HCT116 (cell line): ENCODE measurements around the gene BTN1A1. TPM values are rescaled to one million over a fixed set of nuclear protein-coding genes. Genes with fewer than 3 reads are reported as not detected.
A peak's percentile ranks its signal among the peaks of the same experiment; 100 is the strongest.

ENCODE experiments used
- ATAC-seq: fragments of 200-7000 bp; cut with Tn5 transposase; 2 replicates; pipeline ENCODE4 v1.9.1; 2020; ENCODE audit warnings: mild to moderate bottlenecking, moderate library complexity
- Bru-seq: library from RNA; stranded (reverse); fragments of 400-500 nt; gene quantifications from one replicate; lab custom pipeline; 2021; lab: Mats Ljungman, UMichigan
- BruChase-seq, 2 experiments: library from RNA; stranded (reverse); fragments of 400-500 nt; gene quantifications; one replicate each; lab custom pipeline; 2021; lab: Mats Ljungman, UMichigan
- BruUV-seq: library from RNA; stranded (reverse); fragments of 400-500 nt; replicated peaks from 2 replicates; lab custom pipeline; 2021; lab: Mats Ljungman, UMichigan
- CTCF ChIA-PET: fragments of 300-600 bp; sonication (Branson Sonifier 250); formaldehyde crosslinking; loops from one replicate; lab custom pipeline; 2021; ENCODE audit warnings: antibody characterized with exemption; lab: Charles Lee
- POLR2A ChIA-PET: fragments of 300-600, 350-600 bp; sonication (Branson Sonifier 250); formaldehyde crosslinking; loops from one replicate; lab custom pipeline; 2021; ENCODE audit warnings: antibody characterized with exemption; lab: Charles Lee
- RAD21 ChIA-PET, 2 experiments: fragments of 300-600 bp; sonication (Branson Sonifier 250); formaldehyde crosslinking; loops; one replicate each; lab custom pipeline; 2023; ENCODE audit warnings: low total read pairs in 2 of 2; ENCODE audit not compliant: uncharacterized antibody in 2 of 2, unreplicated experiment in 2 of 2, low non-redundant PET in 1 of 2; lab: Charles Lee
- DNase-seq: peaks from one replicate; pipeline ENCODE4 v3.0.0-alpha.2; 2010; ENCODE audit warnings: low read depth, low spot score
- H2AFZ ChIP-seq: fragments of 200-600 bp; shearing (Covaris generic), sonication (generic); 2 replicates; pipeline ENCODE4 v1.6.1; 2017; ENCODE audit warnings: low read depth, mixed run types, mixed read lengths, antibody characterized with exemption, low read length; ENCODE audit not compliant: poor library complexity, severe bottlenecking
- H3K27ac ChIP-seq: 2 replicates; pipeline ENCODE4 v1.5.1; 2012; ENCODE audit warnings: low read depth, low read length
- H3K27me3 ChIP-seq: fragments of 200-600 bp; sonication (generic); 2 replicates; pipeline ENCODE4 v1.6.1; 2016; ENCODE audit warnings: mixed run types, low read length, mixed read lengths; ENCODE audit not compliant: insufficient read depth
- H3K36me3 ChIP-seq, 2 experiments: fragments of 200-500 bp in 1 of 2; fragments of 200-600 bp in 1 of 2; sonication (Bioruptor generic) in 1 of 2; sonication (generic) in 1 of 2; 2 replicates each; pipeline versions ENCODE4 v1.5.1 to v1.6.1; 2014 to 2016; ENCODE audit warnings: low read length in 2 of 2, inconsistent platforms in 1 of 2, mixed read lengths in 1 of 2, mixed run types in 1 of 2; ENCODE audit not compliant: insufficient read depth in 2 of 2, control insufficient read depth in 1 of 2
- H3K4me1 ChIP-seq, 2 experiments: fragments of 200-600 bp in 1 of 2; sonication (generic) in 1 of 2; 2 replicates each; pipeline versions ENCODE4 v1.5.1 to v1.6.1; 2012 to 2017; ENCODE audit warnings: low read length in 2 of 2, inconsistent platforms in 1 of 2, mild to moderate bottlenecking in 1 of 2, mixed read lengths in 1 of 2, mixed run types in 1 of 2, moderate library complexity in 1 of 2; ENCODE audit not compliant: insufficient read depth in 2 of 2, control insufficient read depth in 1 of 2
- H3K4me2 ChIP-seq: fragments of 200-600 bp; sonication (generic); 2 replicates; pipeline ENCODE4 v1.6.1; 2017; ENCODE audit warnings: mixed run types, low read length, mixed read lengths
- H3K4me3 ChIP-seq, 2 experiments: fragments of 200-600 bp in 1 of 2; sonication (generic) in 1 of 2; replicated peaks in 1 of 2; 2 replicates each; pipeline ENCODE4 v1.5.1; 2011 to 2016; ENCODE audit warnings: low read length in 2 of 2, control low read depth in 1 of 2, low read depth in 1 of 2, mild to moderate bottlenecking in 1 of 2, mixed read lengths in 1 of 2, mixed run types in 1 of 2
- H3K79me2 ChIP-seq: fragments of 200-600 bp; sonication (generic); 2 replicates; pipeline ENCODE4 v1.6.1; 2017; ENCODE audit warnings: mild to moderate bottlenecking, mixed run types, low read length, moderate library complexity, mixed read lengths; ENCODE audit not compliant: insufficient read depth
- H3K9ac ChIP-seq: fragments of 200-600 bp; sonication (generic); 2 replicates; pipeline ENCODE4 v1.6.1; 2016; ENCODE audit warnings: low read length, mixed read lengths
- H3K9me2 ChIP-seq: fragments of 200-600 bp; sonication (generic), shearing (Covaris generic); 2 replicates; pipeline ENCODE4 v1.6.1; 2017; ENCODE audit warnings: mixed run types, mild to moderate bottlenecking, moderate library complexity; ENCODE audit not compliant: insufficient read depth
- H3K9me3 ChIP-seq, 2 experiments: fragments of 200-500 bp in 1 of 2; fragments of 200-600 bp in 1 of 2; sonication (Bioruptor generic) in 1 of 2; sonication (generic) in 1 of 2; 2 replicates each; pipeline ENCODE4 v1.6.1; 2014 to 2017; ENCODE audit warnings: low read length in 2 of 2, mixed read lengths in 2 of 2, inconsistent platforms in 1 of 2, low read depth in 1 of 2, mild to moderate bottlenecking in 1 of 2, mixed run types in 1 of 2, moderate library complexity in 1 of 2; ENCODE audit not compliant: control insufficient read depth in 1 of 2, insufficient read depth in 1 of 2
- H4K20me1 ChIP-seq: fragments of 200-600 bp; sonication (generic), shearing (Covaris generic); 2 replicates; pipeline ENCODE4 v1.6.1; 2017; ENCODE audit warnings: mixed run types, mild to moderate bottlenecking, moderate library complexity; ENCODE audit not compliant: insufficient read depth
- CBX3 ChIP-seq: IDR thresholded peaks from 2 replicates; pipeline ENCODE4 v1.6.1; 2012; ENCODE audit warnings: low read depth
- EGR1 ChIP-seq: IDR thresholded peaks from 2 replicates; pipeline ENCODE4 v1.6.1; 2012; ENCODE audit warnings: low read depth
- EZH2 ChIP-seq: fragments of 200-600 bp; sonication (generic); IDR thresholded peaks from 2 replicates; pipeline ENCODE4 v1.6.1; 2017; ENCODE audit warnings: antibody characterized with exemption, mixed run types
- EZH2phosphoT487 ChIP-seq: fragments of 200-600 bp; IDR thresholded peaks from 2 replicates; pipeline ENCODE4 v1.6.1; 2018; ENCODE audit warnings: antibody characterized with exemption, borderline replicate concordance
- FOSL1 ChIP-seq: IDR thresholded peaks from 2 replicates; pipeline ENCODE4 v1.6.1; 2012; ENCODE audit warnings: low read depth
- POLR2A ChIP-seq: IDR thresholded peaks from 2 replicates; pipeline ENCODE4 v1.7.0; 2011; ENCODE audit warnings: borderline replicate concordance; ENCODE audit not compliant: insufficient read depth, insufficient read length; ENCODE audit errors: extremely low read depth
- SIN3A ChIP-seq: IDR thresholded peaks from 2 replicates; pipeline ENCODE4 v1.6.1; 2012; ENCODE audit warnings: low read depth
- SP1 ChIP-seq: IDR thresholded peaks from 2 replicates; pipeline ENCODE4 v1.6.1; 2012; ENCODE audit warnings: low read depth
- SRF ChIP-seq: IDR thresholded peaks from 2 replicates; pipeline ENCODE4 v1.6.1; 2012; ENCODE audit warnings: low read depth
- ZFX ChIP-seq: fragments of 450-650 bp; IDR thresholded peaks from 2 replicates; pipeline ENCODE4 v1.6.1; 2017
- intact Hi-C: fragments of 100-400 bp; cut with micrococcal nuclease; formaldehyde crosslinking; loops from 2 replicates; pipeline ENCODE4 v1.10.0; 2022
- long read RNA-seq: library from polyadenylated mRNA; unstranded; transcript quantifications from one replicate; pipeline ENCODE4 v2.0.0, GENCODE V29; 2021; ENCODE audit not compliant: unreplicated experiment
- polyA plus RNA-seq: library from polyadenylated mRNA; unstranded; fragments of >200 nt; gene quantifications from 2 replicates; pipeline ENCODE4 v1.2.1, GENCODE V29; 2012; ENCODE audit warnings: missing spikeins
- total RNA-seq: library from RNA; stranded (reverse); gene quantifications from one replicate; pipeline ENCODE4 v1.2.1, GENCODE V29; 2021; ENCODE audit not compliant: unreplicated experiment
- TF ChIP-seq, protein P1 (sequence below): IDR thresholded peaks from 2 replicates; pipeline ENCODE4 v1.6.1; 2012; ENCODE audit warnings: low read depth

BTN1A1 gene, protein sequence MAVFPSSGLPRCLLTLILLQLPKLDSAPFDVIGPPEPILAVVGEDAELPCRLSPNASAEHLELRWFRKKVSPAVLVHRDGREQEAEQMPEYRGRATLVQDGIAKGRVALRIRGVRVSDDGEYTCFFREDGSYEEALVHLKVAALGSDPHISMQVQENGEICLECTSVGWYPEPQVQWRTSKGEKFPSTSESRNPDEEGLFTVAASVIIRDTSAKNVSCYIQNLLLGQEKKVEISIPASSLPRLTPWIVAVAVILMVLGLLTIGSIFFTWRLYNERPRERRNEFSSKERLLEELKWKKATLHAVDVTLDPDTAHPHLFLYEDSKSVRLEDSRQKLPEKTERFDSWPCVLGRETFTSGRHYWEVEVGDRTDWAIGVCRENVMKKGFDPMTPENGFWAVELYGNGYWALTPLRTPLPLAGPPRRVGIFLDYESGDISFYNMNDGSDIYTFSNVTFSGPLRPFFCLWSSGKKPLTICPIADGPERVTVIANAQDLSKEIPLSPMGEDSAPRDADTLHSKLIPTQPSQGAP
- total RNA-seq: 0.32 TPM
- 0.15 and 0.33 TPM in 2 replicates for polyA plus RNA-seq
- percentile 21 among the genes with signal in this experiment for Bru-seq, nascent RNA
- BruChase-seq, experiment 1, labeled RNA remaining after a 6-hour chase: percentile 19 among the genes with signal in this experiment
- BruChase-seq, experiment 2, labeled RNA remaining after a 2-hour chase: percentile 19 among the genes with signal in this experiment
- long read RNA-seq: 0 reads

DNA sequence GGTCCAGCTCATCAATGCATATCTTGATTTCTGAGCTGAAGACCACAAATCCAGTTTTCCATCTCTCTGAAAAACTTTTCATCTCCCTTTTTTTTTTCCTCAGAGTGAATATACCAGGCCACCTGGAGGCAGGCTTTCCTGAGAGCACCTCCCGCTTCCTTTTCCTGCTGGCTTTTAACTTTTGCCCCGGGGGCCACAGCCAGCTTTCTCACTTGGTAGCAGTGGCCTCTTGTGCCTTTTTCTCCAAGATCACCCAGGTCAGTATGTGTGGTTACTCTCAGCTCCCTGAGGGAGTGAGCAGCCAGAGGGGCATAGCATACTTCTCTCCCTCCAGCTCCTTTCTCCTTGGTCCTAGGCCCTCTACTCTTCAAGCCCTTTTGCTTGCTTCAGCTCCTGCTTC is at the start of gene BTN1A1:
Gene BTN1A1 (plus strand): TSS at position 202 of the 400 bp plus-strand sequence. CDS start 984 bp downstream, outside the sequence.
- RAD21 ChIA-PET: interaction anchor here in 1 of 2 experiments (0.6 kb wide), 1 partner anchor 68 kb away, joined by 3 read pairs; no protein-coding TSS in a partner anchor
- Histone ChIP-seq H3K79me2 (no peaks in the 10 kb centered on the region), H3K4me1 (peaks cover 0 to 3% of the 10 kb centered on the region in 2 experiments; a peak in 1 of 4 replicates), H3K4me2 (no peak within 1 kb of the TSS), H4K20me1 (no peaks in the 10 kb centered on the region), H3K36me3 (no peaks in the 10 kb centered on the region), H3K9me2 (no peaks in the 10 kb centered on the region)
- no peak for TF ChIP-seq SP1
- no peak for TF ChIP-seq SRF
- TF ChIP-seq, protein P1, sequence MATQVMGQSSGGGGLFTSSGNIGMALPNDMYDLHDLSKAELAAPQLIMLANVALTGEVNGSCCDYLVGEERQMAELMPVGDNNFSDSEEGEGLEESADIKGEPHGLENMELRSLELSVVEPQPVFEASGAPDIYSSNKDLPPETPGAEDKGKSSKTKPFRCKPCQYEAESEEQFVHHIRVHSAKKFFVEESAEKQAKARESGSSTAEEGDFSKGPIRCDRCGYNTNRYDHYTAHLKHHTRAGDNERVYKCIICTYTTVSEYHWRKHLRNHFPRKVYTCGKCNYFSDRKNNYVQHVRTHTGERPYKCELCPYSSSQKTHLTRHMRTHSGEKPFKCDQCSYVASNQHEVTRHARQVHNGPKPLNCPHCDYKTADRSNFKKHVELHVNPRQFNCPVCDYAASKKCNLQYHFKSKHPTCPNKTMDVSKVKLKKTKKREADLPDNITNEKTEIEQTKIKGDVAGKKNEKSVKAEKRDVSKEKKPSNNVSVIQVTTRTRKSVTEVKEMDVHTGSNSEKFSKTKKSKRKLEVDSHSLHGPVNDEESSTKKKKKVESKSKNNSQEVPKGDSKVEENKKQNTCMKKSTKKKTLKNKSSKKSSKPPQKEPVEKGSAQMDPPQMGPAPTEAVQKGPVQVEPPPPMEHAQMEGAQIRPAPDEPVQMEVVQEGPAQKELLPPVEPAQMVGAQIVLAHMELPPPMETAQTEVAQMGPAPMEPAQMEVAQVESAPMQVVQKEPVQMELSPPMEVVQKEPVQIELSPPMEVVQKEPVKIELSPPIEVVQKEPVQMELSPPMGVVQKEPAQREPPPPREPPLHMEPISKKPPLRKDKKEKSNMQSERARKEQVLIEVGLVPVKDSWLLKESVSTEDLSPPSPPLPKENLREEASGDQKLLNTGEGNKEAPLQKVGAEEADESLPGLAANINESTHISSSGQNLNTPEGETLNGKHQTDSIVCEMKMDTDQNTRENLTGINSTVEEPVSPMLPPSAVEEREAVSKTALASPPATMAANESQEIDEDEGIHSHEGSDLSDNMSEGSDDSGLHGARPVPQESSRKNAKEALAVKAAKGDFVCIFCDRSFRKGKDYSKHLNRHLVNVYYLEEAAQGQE: no peak
- TF ChIP-seq ZFX: no peak
- no peak for TF ChIP-seq SIN3A
- TF ChIP-seq EZH2: no peak
- no peak for TF ChIP-seq EGR1
- no peak for TF ChIP-seq CBX3
- no peak for TF ChIP-seq EZH2phosphoT487
- no peak for TF ChIP-seq POLR2A
- TF ChIP-seq FOSL1: no peak
- TF ChIP-seq, all 23 proteins: peak for 0
- DNase-seq: no peak
- ChIA-PET CTCF (no interaction called here), POLR2A (no interaction called here)
- no peak within 1 kb of the TSS for H3K27ac ChIP-seq
- H3K4me3 ChIP-seq: no peak within 1 kb of the TSS
- no peaks in the 10 kb centered on the region for H3K27me3 ChIP-seq
- ATAC-seq: no peak
- H3K9me3 ChIP-seq: no peaks in the 10 kb centered on the region
- no peak within 1 kb of the TSS for H2AFZ ChIP-seq
- no peak within 1 kb of the TSS for H3K9ac ChIP-seq
- no TSS peak for BruUV-seq
- intact Hi-C loops: no loop called here
